Measurements from ENCODE around the gene PRKACB.

The PRKACB gene

DNA sequence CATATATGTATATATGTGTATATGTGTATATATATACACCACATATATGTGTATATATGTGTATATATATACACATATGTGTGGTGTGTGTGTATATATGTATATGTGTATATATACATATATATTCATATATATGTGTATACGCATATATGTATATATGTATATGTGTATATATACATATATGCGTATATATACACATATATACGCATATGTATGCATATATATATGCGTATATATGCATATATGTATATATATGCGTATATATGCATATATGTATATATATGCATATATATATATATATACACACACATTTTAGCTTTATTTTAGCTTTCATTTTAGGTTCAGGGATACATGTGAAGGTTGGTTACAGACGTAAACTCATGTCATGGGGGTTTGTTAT is 54.8 kb downstream of the PRKACB start:
- Histone ChIP-seq H4K8ac (ENCODE audit: low read length) (no peak overlapping the region), H3K14ac (ENCODE audit: low read length in 2 of 2) (no peak overlapping the region), H2AK5ac (ENCODE audit: low read length, severe bottlenecking) (no peak overlapping the region), H4K91ac (ENCODE audit: low read length) (no peak overlapping the region), H3K18ac (ENCODE audit: low read depth in 1 of 2, low read length in 2 of 2) (no peak overlapping the region), H3K4ac (ENCODE audit: low read depth in 1 of 2, low read length in 2 of 2) (no peak overlapping the region), H3K4me1 (ENCODE audit: control insufficient read depth, insufficient read depth, low read depth, low read length) (no peaks in the 10 kb centered on the region), H3K27me3 (ENCODE audit: control insufficient read depth in 1 of 2, insufficient read depth in 1 of 2, low read length in 2 of 2) (no peaks in the 10 kb centered on the region), H2BK120ac (ENCODE audit: low read depth, low read length) (no peak overlapping the region), H3K79me1 (replicated peaks; ENCODE audit: low read length, poor library complexity, severe bottlenecking) (no peaks in the 10 kb centered on the region), H2BK15ac (ENCODE audit: low read depth, poor library complexity, severe bottlenecking) (no peak overlapping the region), H3K4me3 (ENCODE audit: insufficient read depth in 1 of 2, low read depth in 1 of 2, low read length in 2 of 2) (no peak overlapping the region), H3K4me2 (ENCODE audit: low read length, poor library complexity, severe bottlenecking) (no peak overlapping the region), H3K9me3 (ENCODE audit: control insufficient read depth, low read length) (peaks cover 4% of the 10 kb centered on the region), H2BK5ac (ENCODE audit: low read depth, low read length, poor library complexity, severe bottlenecking) (no peak overlapping the region), H3K23ac (ENCODE audit: low read length in 2 of 2) (no peak overlapping the region), H3K27ac (ENCODE audit: low read length, poor library complexity, severe bottlenecking) (no peak overlapping the region), H2BK12ac (ENCODE audit: low read length in 2 of 2) (no peak overlapping the region), H2AFZ (ENCODE audit: low read depth, low read length) (no peak overlapping the region), H3K9ac (ENCODE audit: low read length) (no peak overlapping the region), H3K36me3 (ENCODE audit: control insufficient read depth in 1 of 2, insufficient read depth in 2 of 2, low read depth in 1 of 2, low read length in 2 of 2) (peaks cover 0 to 27% of the 10 kb centered on the region in 2 experiments)
- no peak for DNase-seq
- WGBS, result no CpG with 5 or more reads among the region's 6 CpGs

- DNase-seq, result no peak
- H3K4me2 ChIP-seq (ENCODE audit: low read length, poor library complexity, severe bottlenecking), result no peak overlapping the region
- peaks cover 4% of the 10 kb centered on the region for H3K9me3 ChIP-seq (ENCODE audit: control insufficient read depth, low read length)
- H4K8ac ChIP-seq (ENCODE audit: low read length), result no peak overlapping the region
- no peaks in the 10 kb centered on the region for H3K79me1 ChIP-seq (replicated peaks; ENCODE audit: low read length, poor library complexity, severe bottlenecking)
- no peak overlapping the region for H2BK120ac ChIP-seq (ENCODE audit: low read depth, low read length)
- H3K4me1 ChIP-seq (ENCODE audit: control insufficient read depth, insufficient read depth, low read depth, low read length), result no peaks in the 10 kb centered on the region
- no peak overlapping the region for H3K14ac ChIP-seq (ENCODE audit: low read length in 2 of 2)
- no peak overlapping the region for H2AFZ ChIP-seq (ENCODE audit: low read depth, low read length)
- WGBS, result 100% methylated on average over 1 of the region's 1 CpG
- H3K4me3 ChIP-seq (ENCODE audit: insufficient read depth in 1 of 2, low read depth in 1 of 2, low read length in 2 of 2), result no peak overlapping the region
- H3K23ac ChIP-seq (ENCODE audit: low read length in 2 of 2), result no peak overlapping the region
- H2BK12ac ChIP-seq (ENCODE audit: low read length in 2 of 2), result no peak overlapping the region
- no peak overlapping the region for H3K18ac ChIP-seq (ENCODE audit: low read depth in 1 of 2, low read length in 2 of 2)
- no peak overlapping the region for H3K4ac ChIP-seq (ENCODE audit: low read depth in 1 of 2, low read length in 2 of 2)
- no peak overlapping the region for H4K91ac ChIP-seq (ENCODE audit: low read length)
- no peak overlapping the region for H2BK5ac ChIP-seq (ENCODE audit: low read depth, low read length, poor library complexity, severe bottlenecking)
- no peak overlapping the region for H3K27ac ChIP-seq (ENCODE audit: low read length, poor library complexity, severe bottlenecking)
- no peaks in the 10 kb centered on the region for H3K27me3 ChIP-seq (ENCODE audit: control insufficient read depth in 1 of 2, insufficient read depth in 1 of 2, low read length in 2 of 2)
- no peak overlapping the region for H2BK15ac ChIP-seq (ENCODE audit: low read depth, poor library complexity, severe bottlenecking)
- no peak overlapping the region for H2AK5ac ChIP-seq (ENCODE audit: low read length, severe bottlenecking)
- H3K9ac ChIP-seq (ENCODE audit: low read length), result no peak overlapping the region
- peaks cover 0 to 24% of the 10 kb centered on the region in 2 experiments for H3K36me3 ChIP-seq (ENCODE audit: control insufficient read depth in 1 of 2, insufficient read depth in 2 of 2, low read depth in 1 of 2, low read length in 2 of 2)
Measured at GRCh38 chr1:84199257-84199656, 55.2 kb downstream of the PRKACB start.

GRCh38 chr1:84202126-84202525 is 58.1 kb downstream of the PRKACB start:
- no peak overlapping the region for H2AFZ ChIP-seq (ENCODE audit: low read depth, low read length)
- no peak overlapping the region for H3K4me3 ChIP-seq (ENCODE audit: insufficient read depth in 1 of 2, low read depth in 1 of 2, low read length in 2 of 2)
- no peaks in the 10 kb centered on the region for H3K4me1 ChIP-seq (ENCODE audit: control insufficient read depth, insufficient read depth, low read depth, low read length)
- H3K27ac ChIP-seq (ENCODE audit: low read length, poor library complexity, severe bottlenecking), result no peak overlapping the region
- no peak overlapping the region for H2BK12ac ChIP-seq (ENCODE audit: low read length in 2 of 2)
- no peak overlapping the region for H3K23ac ChIP-seq (ENCODE audit: low read length in 2 of 2)
- DNase-seq, result no peak
- no peak overlapping the region for H4K8ac ChIP-seq (ENCODE audit: low read length)
- H3K18ac ChIP-seq (ENCODE audit: low read depth in 1 of 2, low read length in 2 of 2), result no peak overlapping the region
- no peak overlapping the region for H3K4ac ChIP-seq (ENCODE audit: low read depth in 1 of 2, low read length in 2 of 2)
- no peak overlapping the region for H2BK5ac ChIP-seq (ENCODE audit: low read depth, low read length, poor library complexity, severe bottlenecking)
- no peak overlapping the region for H4K91ac ChIP-seq (ENCODE audit: low read length)
- H3K79me1 ChIP-seq (replicated peaks; ENCODE audit: low read length, poor library complexity, severe bottlenecking), result no peaks in the 10 kb centered on the region
- H3K14ac ChIP-seq (ENCODE audit: low read length in 2 of 2), result no peak overlapping the region
- peaks cover 0 to 27% of the 10 kb centered on the region in 2 experiments for H3K36me3 ChIP-seq (ENCODE audit: control insufficient read depth in 1 of 2, insufficient read depth in 2 of 2, low read depth in 1 of 2, low read length in 2 of 2)
- H2BK120ac ChIP-seq (ENCODE audit: low read depth, low read length), result no peak overlapping the region
- no peak overlapping the region for H3K4me2 ChIP-seq (ENCODE audit: low read length, poor library complexity, severe bottlenecking)
- H2BK15ac ChIP-seq (ENCODE audit: low read depth, poor library complexity, severe bottlenecking), result no peak overlapping the region
- H3K9ac ChIP-seq (ENCODE audit: low read length), result no peak overlapping the region
- peaks cover 4% of the 10 kb centered on the region for H3K9me3 ChIP-seq (ENCODE audit: control insufficient read depth, low read length)
- no peak overlapping the region for H2AK5ac ChIP-seq (ENCODE audit: low read length, severe bottlenecking)
- no peaks in the 10 kb centered on the region for H3K27me3 ChIP-seq (ENCODE audit: control insufficient read depth in 1 of 2, insufficient read depth in 1 of 2, low read length in 2 of 2)

DNA sequence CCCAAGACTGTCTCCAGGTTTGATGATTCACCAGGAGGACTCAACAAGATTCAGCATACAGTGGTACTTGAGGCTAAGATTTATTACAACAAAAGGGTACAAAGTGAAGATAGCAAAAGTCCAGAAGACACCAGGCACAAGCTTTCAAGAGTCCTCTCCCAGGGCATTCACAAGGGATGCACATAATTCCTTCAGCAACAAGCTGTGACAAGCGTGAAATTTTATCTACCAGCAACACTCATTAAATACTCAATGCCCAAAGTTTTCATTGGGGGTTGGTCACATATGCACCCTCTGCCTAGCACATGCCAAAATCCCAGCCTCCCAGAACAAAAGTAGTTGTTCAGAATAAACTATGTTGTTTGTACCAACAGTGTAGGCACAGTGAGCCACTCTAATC is 62.3 kb downstream of the PRKACB start:
- Histone ChIP-seq H3K4me2 (ENCODE audit: low read length, poor library complexity, severe bottlenecking) (no peak overlapping the region), H3K27me3 (ENCODE audit: control insufficient read depth in 1 of 2, insufficient read depth in 1 of 2, low read length in 2 of 2) (no peaks in the 10 kb centered on the region), H3K4me3 (ENCODE audit: insufficient read depth in 1 of 2, low read depth in 1 of 2, low read length in 2 of 2) (no peak overlapping the region), H3K4ac (ENCODE audit: low read depth in 1 of 2, low read length in 2 of 2) (no peak overlapping the region), H3K14ac (ENCODE audit: low read length in 2 of 2) (no peak overlapping the region), H2BK15ac (ENCODE audit: low read depth, poor library complexity, severe bottlenecking) (no peak overlapping the region), H3K18ac (ENCODE audit: low read depth in 1 of 2, low read length in 2 of 2) (no peak overlapping the region), H2AK5ac (ENCODE audit: low read length, severe bottlenecking) (no peak overlapping the region), H4K8ac (ENCODE audit: low read length) (no peak overlapping the region), H3K27ac (ENCODE audit: low read length, poor library complexity, severe bottlenecking) (no peak overlapping the region), H2AFZ (ENCODE audit: low read depth, low read length) (no peak overlapping the region), H3K79me1 (replicated peaks; ENCODE audit: low read length, poor library complexity, severe bottlenecking) (no peaks in the 10 kb centered on the region), H4K91ac (ENCODE audit: low read length) (no peak overlapping the region), H2BK12ac (ENCODE audit: low read length in 2 of 2) (no peak overlapping the region), H3K9me3 (ENCODE audit: control insufficient read depth, low read length) (no peaks in the 10 kb centered on the region), H3K9ac (ENCODE audit: low read length) (no peak overlapping the region), H3K4me1 (ENCODE audit: control insufficient read depth, insufficient read depth, low read depth, low read length) (no peaks in the 10 kb centered on the region), H3K23ac (ENCODE audit: low read length in 2 of 2) (no peak overlapping the region), H2BK5ac (ENCODE audit: low read depth, low read length, poor library complexity, severe bottlenecking) (no peak overlapping the region), H3K36me3 (ENCODE audit: control insufficient read depth in 1 of 2, insufficient read depth in 2 of 2, low read depth in 1 of 2, low read length in 2 of 2) (peaks cover 0 to 8% of the 10 kb centered on the region in 2 experiments), H2BK120ac (ENCODE audit: low read depth, low read length) (no peak overlapping the region)
- WGBS, result 100% methylated on average over 1 of the region's 1 CpG
- DNase-seq, result no peak

All from mesenchymal stem cell (in vitro differentiated cells and primary cell).